Measurements from ENCODE around the gene RHOBTB1.

RHOBTB1 gene

DNA sequence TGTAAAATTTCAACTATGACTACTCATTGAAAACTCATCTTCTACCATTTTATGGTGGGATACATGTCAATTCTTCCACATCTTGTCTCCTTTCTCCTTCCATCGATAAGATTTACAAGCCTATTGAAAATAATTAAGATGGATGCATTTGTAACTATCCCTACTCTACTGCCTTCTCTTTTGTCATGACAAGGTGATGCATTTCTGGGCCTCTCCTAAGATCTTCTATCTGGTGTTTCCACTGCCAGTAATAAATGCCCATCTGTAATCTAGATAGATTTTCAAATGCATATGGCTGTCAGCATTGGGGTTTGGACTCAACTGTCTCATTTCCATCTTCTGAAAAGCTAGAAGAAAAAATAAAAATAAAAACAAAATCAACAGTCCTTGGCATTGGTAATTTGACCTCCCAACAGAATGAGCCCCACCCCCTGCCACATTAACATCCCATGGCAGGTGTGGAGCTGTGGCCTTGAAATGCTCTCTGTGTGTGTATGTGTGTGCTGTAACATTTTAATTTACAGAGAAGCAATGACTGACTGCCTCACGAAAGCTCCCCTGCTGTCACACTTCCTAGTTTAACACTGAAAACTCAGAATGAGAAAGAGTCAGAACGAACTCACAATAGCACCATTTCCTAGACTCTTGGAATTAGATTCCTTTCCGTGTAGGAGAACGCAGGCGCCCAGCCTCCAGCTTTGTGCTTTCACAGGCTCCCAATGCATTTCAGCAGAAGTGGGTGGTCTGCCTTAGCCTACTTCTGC is 74.2 kb downstream of the RHOBTB1 start:
- no peaks in the 10 kb centered on the region for H4K20me1 ChIP-seq (ENCODE audit: insufficient read depth)
- H3K27me3 ChIP-seq (ENCODE audit: insufficient read depth, low read depth): no peaks in the 10 kb centered on the region
- H3K27ac ChIP-seq: no peak overlapping the region
- no peak overlapping the region for H3K4me2 ChIP-seq
- no peak for TF ChIP-seq CTCF (conservative IDR thresholded peaks at IDR 0.05; ENCODE audit: low read depth, low read length)
- no peak overlapping the region for H2AFZ ChIP-seq (ENCODE audit: low read depth)
- H3K79me2 ChIP-seq (ENCODE audit: insufficient read depth, low read depth): no peaks in the 10 kb centered on the region
- no peak overlapping the region for H3K9ac ChIP-seq
- no peaks in the 10 kb centered on the region for H3K36me3 ChIP-seq (ENCODE audit: insufficient read depth)
- H3K4me1 ChIP-seq (ENCODE audit: low read depth, poor library complexity, severe bottlenecking): no peaks in the 10 kb centered on the region
- H3K4me3 ChIP-seq (IDR thresholded peaks at IDR 0.05; ENCODE audit: insufficient read depth, low read depth, low read length): no peak overlapping the region

GRCh38 chr10:60868946-60869345 is 75.0 kb downstream of the RHOBTB1 start:
- TF ChIP-seq CTCF (conservative IDR thresholded peaks at IDR 0.05; ENCODE audit: low read depth, low read length): no peak
- no peak overlapping the region for H2AFZ ChIP-seq (ENCODE audit: low read depth)
- no peak overlapping the region for H3K27ac ChIP-seq
- no peaks in the 10 kb centered on the region for H3K4me1 ChIP-seq (ENCODE audit: low read depth, poor library complexity, severe bottlenecking)
- no peaks in the 10 kb centered on the region for H4K20me1 ChIP-seq (ENCODE audit: insufficient read depth)
- H3K79me2 ChIP-seq (ENCODE audit: insufficient read depth, low read depth): no peaks in the 10 kb centered on the region
- H3K4me3 ChIP-seq (IDR thresholded peaks at IDR 0.05; ENCODE audit: insufficient read depth, low read depth, low read length): no peak overlapping the region
- no peaks in the 10 kb centered on the region for H3K36me3 ChIP-seq (ENCODE audit: insufficient read depth)
- no peaks in the 10 kb centered on the region for H3K27me3 ChIP-seq (ENCODE audit: insufficient read depth, low read depth)
- no peak overlapping the region for H3K4me2 ChIP-seq
- H3K9ac ChIP-seq: no peak overlapping the region

DNA sequence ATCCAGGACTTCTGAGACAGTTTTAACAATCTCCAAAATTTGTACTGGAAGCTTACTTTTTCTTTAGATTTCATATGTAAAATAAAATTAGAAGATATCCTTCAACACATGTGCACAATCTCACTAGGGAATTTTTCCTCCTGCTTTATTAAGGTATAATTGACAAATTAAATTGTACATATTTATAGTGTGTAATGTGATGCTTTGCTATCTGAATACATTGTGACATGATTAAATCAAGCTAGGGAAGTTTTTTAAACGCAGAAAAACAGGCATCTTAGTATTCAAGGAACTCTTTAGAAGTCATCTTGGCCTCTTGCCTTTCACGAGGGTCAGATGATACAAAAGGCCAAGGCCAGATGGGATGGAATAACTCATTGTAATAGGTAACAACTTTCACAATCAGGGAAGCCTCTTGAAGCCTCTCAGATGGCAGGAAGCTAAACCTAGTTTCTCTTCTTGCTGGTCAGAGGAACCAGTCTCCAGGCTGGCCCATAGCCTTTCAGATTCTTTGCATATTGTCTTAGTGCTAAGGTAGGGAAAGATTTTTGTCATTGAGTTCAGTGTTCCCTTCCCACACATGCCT is 78.7 kb downstream of the RHOBTB1 start:
- TF ChIP-seq CTCF (conservative IDR thresholded peaks at IDR 0.05; ENCODE audit: low read depth, low read length): no peak
- Histone ChIP-seq H2AFZ (ENCODE audit: low read depth) (no peak overlapping the region), H3K9ac (no peak overlapping the region), H3K36me3 (ENCODE audit: insufficient read depth) (no peaks in the 10 kb centered on the region), H3K27me3 (ENCODE audit: insufficient read depth, low read depth) (no peaks in the 10 kb centered on the region), H3K79me2 (ENCODE audit: insufficient read depth, low read depth) (no peaks in the 10 kb centered on the region), H3K27ac (no peak overlapping the region), H3K4me2 (no peak overlapping the region), H3K4me3 (IDR thresholded peaks at IDR 0.05; ENCODE audit: insufficient read depth, low read depth, low read length) (no peak overlapping the region), H4K20me1 (ENCODE audit: insufficient read depth) (no peaks in the 10 kb centered on the region), H3K4me1 (ENCODE audit: low read depth, poor library complexity, severe bottlenecking) (no peaks in the 10 kb centered on the region)

DNA sequence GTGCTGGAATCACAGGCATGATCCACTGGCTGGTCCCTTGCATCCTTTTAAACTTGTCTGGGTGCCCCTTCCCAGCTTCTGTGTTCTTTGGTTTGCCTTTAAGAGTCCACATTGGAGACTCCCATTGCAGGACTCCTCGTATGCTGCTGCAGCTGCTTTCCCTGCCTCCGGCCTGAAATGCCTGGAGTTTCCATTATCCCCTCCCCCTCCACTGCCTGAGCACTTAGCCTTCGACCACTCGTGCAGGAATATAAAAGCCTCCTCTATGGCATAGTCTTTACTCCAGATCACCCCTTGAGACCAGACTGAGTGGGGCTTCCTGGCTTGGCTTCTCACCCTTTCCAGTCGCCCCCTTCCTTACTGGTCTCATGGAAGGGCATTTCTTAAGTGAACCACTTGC is 80.2 kb downstream of the RHOBTB1 start:
- no peak overlapping the region for H3K9ac ChIP-seq
- H3K27ac ChIP-seq: no peak overlapping the region
- no peak overlapping the region for H2AFZ ChIP-seq (ENCODE audit: low read depth)
- H3K4me1 ChIP-seq (ENCODE audit: low read depth, poor library complexity, severe bottlenecking): no peaks in the 10 kb centered on the region
- H3K27me3 ChIP-seq (ENCODE audit: insufficient read depth, low read depth): no peaks in the 10 kb centered on the region
- no peak for TF ChIP-seq CTCF (conservative IDR thresholded peaks at IDR 0.05; ENCODE audit: low read depth, low read length)
- H3K4me2 ChIP-seq: no peak overlapping the region
- no peaks in the 10 kb centered on the region for H3K36me3 ChIP-seq (ENCODE audit: insufficient read depth)
- H4K20me1 ChIP-seq (ENCODE audit: insufficient read depth): no peaks in the 10 kb centered on the region
- no peaks in the 10 kb centered on the region for H3K79me2 ChIP-seq (ENCODE audit: insufficient read depth, low read depth)
- no peak overlapping the region for H3K4me3 ChIP-seq (IDR thresholded peaks at IDR 0.05; ENCODE audit: insufficient read depth, low read depth, low read length)
